ENCODE results near the gene DNAI2.
A peak's percentile ranks its signal among the peaks of the same experiment; 100 is the strongest.
"Not testable (repeated sequence)": the region's sequence is repeated elsewhere in the genome, so short reads cannot be mapped to it uniquely, and the experiment has no call there.

The DNAI2 gene

GRCh38 chr17:74277935-74278334 lies 3.9 kb downstream of the DNAI2 start:
- no peak for TF ChIP-seq CTCF (IDR thresholded peaks at IDR 0.05; ENCODE audit: extremely low read depth, insufficient read depth, missing control alignments)
- DNase-seq (ENCODE audit: low spot score): no peak
- in situ Hi-C loops (cut with MboI; ENCODE audit: low pct_unique_long_range_greater_than_20kb, low sequenced_read_pairs, unreplicated experiment): no loop called here

GRCh38 chr17:74279617-74280016 lies 5.6 kb downstream of the DNAI2 start:
- in situ Hi-C loops (cut with MboI; ENCODE audit: low pct_unique_long_range_greater_than_20kb, low sequenced_read_pairs, unreplicated experiment); DNase-seq (ENCODE audit: low spot score): not testable (repeated sequence)

- in situ Hi-C loops (cut with MboI; ENCODE audit: low pct_unique_long_range_greater_than_20kb, low sequenced_read_pairs, unreplicated experiment): no loop called here
- DNase-seq (ENCODE audit: low spot score): peak; percentile 79
- no peak for TF ChIP-seq CTCF (IDR thresholded peaks at IDR 0.05; ENCODE audit: extremely low read depth, insufficient read depth, missing control alignments)
These were observed 6.1 kb downstream of the DNAI2 start for GRCh38 chr17:74280093-74280513.

GRCh38 chr17:74281799-74282198 lies 7.8 kb downstream of the DNAI2 start:
- no peak for DNase-seq (ENCODE audit: low spot score)
- no peak for TF ChIP-seq CTCF (IDR thresholded peaks at IDR 0.05; ENCODE audit: extremely low read depth, insufficient read depth, missing control alignments)
- in situ Hi-C loops (cut with MboI; ENCODE audit: low pct_unique_long_range_greater_than_20kb, low sequenced_read_pairs, unreplicated experiment): no loop called here

GRCh38 chr17:74282274-74282586 lies 8.2 kb downstream of the DNAI2 start:
- DNase-seq (ENCODE audit: low spot score); in situ Hi-C loops (cut with MboI; ENCODE audit: low pct_unique_long_range_greater_than_20kb, low sequenced_read_pairs, unreplicated experiment): not testable (repeated sequence)

- TF ChIP-seq CTCF (IDR thresholded peaks at IDR 0.05; ENCODE audit: extremely low read depth, insufficient read depth, missing control alignments): no peak
- DNase-seq (ENCODE audit: low spot score): peak; percentile 69
- in situ Hi-C loops (cut with MboI; ENCODE audit: low pct_unique_long_range_greater_than_20kb, low sequenced_read_pairs, unreplicated experiment): no loop called here
These were observed 8.7 kb downstream of the DNAI2 start for GRCh38 chr17:74282587-74283370.

- TF ChIP-seq CTCF (IDR thresholded peaks at IDR 0.05; ENCODE audit: extremely low read depth, insufficient read depth, missing control alignments): no peak
- in situ Hi-C loops (cut with MboI; ENCODE audit: low pct_unique_long_range_greater_than_20kb, low sequenced_read_pairs, unreplicated experiment): no loop called here
These were observed 9.3 kb downstream of the DNAI2 start for GRCh38 chr17:74283371-74283673.

GRCh38 chr17:74287031-74287602 lies 13.1 kb downstream of the DNAI2 start:
- no peak for TF ChIP-seq CTCF (IDR thresholded peaks at IDR 0.05; ENCODE audit: extremely low read depth, insufficient read depth, missing control alignments)

More at GRCh38 chr17:74283371-74283673, 9.3 kb downstream of the DNAI2 start:
- no peak for DNase-seq (ENCODE audit: low spot score)

More at GRCh38 chr17:74287031-74287602, 13.1 kb downstream of the DNAI2 start:
- no peak for DNase-seq (ENCODE audit: low spot score)
- in situ Hi-C loops (cut with MboI; ENCODE audit: low pct_unique_long_range_greater_than_20kb, low sequenced_read_pairs, unreplicated experiment): no loop called here

All from GM13977 (cell line).